ENCODE measurements around the gene KCTD14.

KCTD14 gene

DNA sequence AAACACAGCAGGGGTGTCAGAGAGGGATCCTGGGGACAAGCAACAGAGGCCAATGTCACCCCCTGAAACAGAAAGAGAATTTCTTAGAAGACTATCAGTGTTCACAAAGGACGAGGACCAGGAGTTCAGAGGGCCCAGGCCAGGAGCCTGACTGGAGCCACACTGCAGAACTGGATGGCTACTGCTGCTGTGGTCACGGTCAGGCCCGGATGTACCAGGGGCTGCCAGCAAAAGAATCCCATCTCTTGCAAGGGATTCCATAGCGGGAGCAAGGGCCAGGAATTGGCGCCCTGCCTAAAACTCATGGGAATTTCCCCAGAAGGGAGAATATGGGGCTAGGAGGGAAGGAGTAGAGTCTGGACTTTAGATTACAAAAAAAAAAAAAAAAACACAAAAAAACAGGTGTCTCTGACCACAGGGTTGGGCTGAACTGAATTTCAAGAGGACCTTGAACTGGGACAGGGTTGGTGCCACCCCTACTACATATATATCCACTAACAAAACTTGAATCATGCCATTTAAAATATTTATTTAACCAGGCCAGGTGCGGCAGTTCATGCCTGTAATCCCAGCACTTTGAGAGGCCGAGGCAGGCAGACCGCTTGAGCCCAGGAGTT is 15.7 kb upstream of the KCTD14 start:
- in situ Hi-C loops (cut with HindIII; ENCODE audit: low pct_ligation_motif_present, low sequenced_read_pairs), result no loop called here
- TF ChIP-seq, protein P1, sequence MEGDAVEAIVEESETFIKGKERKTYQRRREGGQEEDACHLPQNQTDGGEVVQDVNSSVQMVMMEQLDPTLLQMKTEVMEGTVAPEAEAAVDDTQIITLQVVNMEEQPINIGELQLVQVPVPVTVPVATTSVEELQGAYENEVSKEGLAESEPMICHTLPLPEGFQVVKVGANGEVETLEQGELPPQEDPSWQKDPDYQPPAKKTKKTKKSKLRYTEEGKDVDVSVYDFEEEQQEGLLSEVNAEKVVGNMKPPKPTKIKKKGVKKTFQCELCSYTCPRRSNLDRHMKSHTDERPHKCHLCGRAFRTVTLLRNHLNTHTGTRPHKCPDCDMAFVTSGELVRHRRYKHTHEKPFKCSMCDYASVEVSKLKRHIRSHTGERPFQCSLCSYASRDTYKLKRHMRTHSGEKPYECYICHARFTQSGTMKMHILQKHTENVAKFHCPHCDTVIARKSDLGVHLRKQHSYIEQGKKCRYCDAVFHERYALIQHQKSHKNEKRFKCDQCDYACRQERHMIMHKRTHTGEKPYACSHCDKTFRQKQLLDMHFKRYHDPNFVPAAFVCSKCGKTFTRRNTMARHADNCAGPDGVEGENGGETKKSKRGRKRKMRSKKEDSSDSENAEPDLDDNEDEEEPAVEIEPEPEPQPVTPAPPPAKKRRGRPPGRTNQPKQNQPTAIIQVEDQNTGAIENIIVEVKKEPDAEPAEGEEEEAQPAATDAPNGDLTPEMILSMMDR (IDR thresholded peaks at IDR 0.05; ENCODE audit: low read depth, low read length, missing control alignments), result no peak
- no peak overlapping the region for H3K27ac ChIP-seq
- no peaks in the 10 kb centered on the region for H3K27me3 ChIP-seq (replicated peaks)
- DNase-seq, result no peak
- no peak overlapping the region for H3K4me3 ChIP-seq (ENCODE audit: low read depth, low read length)
- no peaks in the 10 kb centered on the region for H3K36me3 ChIP-seq (replicated peaks)

DNA sequence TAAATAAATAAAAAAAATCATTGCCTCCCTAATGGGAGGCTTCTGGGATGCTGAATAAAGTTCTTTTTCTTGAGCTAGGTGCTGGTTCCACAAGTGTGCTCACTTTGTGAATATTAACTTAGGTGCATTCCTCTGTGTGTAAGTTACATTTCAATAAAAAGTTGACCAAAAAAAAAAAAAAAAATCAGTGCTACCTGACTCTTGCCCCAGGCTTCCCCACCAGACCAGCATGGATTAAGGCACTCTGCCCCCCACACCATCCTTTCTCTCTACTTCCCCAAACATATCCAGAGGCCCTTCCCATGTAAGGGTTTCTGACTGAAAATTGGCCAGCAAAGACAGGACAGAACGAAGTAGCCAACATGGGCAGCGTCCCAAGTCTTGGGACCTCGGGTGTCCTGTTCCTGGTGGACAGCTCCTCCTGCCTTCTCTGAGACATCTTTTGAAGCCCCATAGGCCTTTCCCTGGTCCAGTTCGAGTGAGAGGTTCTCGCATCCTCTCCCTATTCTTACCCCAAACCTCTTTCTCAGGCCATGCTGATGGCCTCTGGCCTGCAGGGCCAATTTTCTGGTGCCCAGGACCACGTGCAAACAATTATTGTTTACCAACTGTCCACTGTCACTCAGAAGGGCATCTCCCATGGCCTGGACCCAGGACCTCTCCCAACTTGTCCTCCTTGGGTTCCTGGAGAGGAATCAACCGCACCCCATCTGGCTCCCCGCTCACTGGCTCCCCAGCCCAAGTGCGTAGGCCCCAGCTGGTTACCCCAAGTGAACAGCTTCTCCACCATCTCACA is 14.9 kb upstream of the KCTD14 start:
- TF ChIP-seq, protein P1 (IDR thresholded peaks at IDR 0.05; ENCODE audit: low read depth, low read length, missing control alignments), result no peak
- no peaks in the 10 kb centered on the region for H3K27me3 ChIP-seq (replicated peaks)
- in situ Hi-C loops (cut with HindIII; ENCODE audit: low pct_ligation_motif_present, low sequenced_read_pairs), result no loop called here
- H3K36me3 ChIP-seq (replicated peaks), result no peaks in the 10 kb centered on the region
- no peak overlapping the region for H3K4me3 ChIP-seq (ENCODE audit: low read depth, low read length)
- H3K27ac ChIP-seq, result no peak overlapping the region
- no peak for DNase-seq

DNA sequence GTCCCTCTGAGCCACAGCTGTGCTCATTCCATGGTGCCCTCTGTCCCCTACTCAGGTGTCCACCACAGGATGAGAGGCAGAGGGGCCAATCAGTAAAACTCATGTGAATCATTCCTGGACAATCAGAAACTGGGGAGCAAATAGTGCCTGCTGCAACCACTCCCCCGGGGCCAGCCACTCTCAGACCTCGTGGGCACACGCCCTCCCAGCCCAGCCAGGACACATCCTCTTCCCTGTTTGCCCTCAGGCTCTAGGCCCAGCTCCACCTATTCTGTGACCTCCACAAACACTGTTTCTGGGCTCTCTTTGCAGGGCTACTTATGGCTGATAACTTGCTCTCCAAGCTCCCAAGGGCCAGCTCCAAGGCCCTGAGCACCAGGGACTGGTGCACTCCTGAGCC is 14.0 kb upstream of the KCTD14 start:
- H3K27ac ChIP-seq, result no peak overlapping the region
- H3K4me3 ChIP-seq (ENCODE audit: low read depth, low read length), result no peak overlapping the region
- H3K36me3 ChIP-seq (replicated peaks), result no peaks in the 10 kb centered on the region
- in situ Hi-C loops (cut with HindIII; ENCODE audit: low pct_ligation_motif_present, low sequenced_read_pairs), result no loop called here
- no peaks in the 10 kb centered on the region for H3K27me3 ChIP-seq (replicated peaks)
- TF ChIP-seq, protein P1 (IDR thresholded peaks at IDR 0.05; ENCODE audit: low read depth, low read length, missing control alignments), result no peak
- no peak for DNase-seq

DNA sequence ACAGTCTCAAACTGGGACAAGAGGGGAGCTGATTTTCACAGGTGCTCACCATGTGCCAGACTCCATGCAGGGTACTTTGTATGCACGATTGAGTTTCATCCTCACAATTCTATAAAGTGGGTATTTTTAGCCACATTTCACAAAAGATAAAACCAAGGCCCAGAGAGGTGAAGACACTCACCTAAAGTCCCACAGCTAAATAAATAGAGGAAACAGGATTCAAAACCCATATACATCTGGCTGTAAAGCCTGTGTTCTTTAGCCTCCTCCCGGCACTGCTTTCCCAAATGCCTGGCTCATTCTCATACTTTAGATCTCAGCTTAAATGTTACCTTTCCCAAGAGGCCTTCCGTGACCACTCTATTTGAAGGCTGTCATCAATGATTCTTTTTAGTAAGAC is 13.2 kb upstream of the KCTD14 start:
- no peak for DNase-seq
- H3K4me3 ChIP-seq (ENCODE audit: low read depth, low read length), result no peak overlapping the region

DNA sequence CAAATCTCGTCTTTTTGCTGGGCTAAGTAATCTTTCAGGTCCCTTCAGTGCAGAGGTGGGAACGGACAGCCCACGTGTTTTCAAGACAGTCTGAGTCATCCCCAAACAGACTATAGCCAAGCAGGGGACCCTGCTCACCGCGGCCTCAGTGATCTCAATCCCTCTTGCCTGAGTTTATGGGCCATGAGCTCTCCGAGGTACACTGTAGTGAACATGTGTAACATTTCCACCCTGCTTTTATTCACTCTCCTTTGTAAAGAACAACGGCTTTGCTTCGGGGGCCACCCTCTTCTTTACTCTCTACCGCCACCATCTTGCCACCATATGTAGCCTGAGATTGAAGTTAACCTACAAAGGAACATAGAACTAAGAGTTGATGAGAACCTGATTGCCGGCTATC is 11.5 kb upstream of the KCTD14 start:
- no peaks in the 10 kb centered on the region for H3K27me3 ChIP-seq (replicated peaks)
- no peak overlapping the region for H3K4me3 ChIP-seq (ENCODE audit: low read depth, low read length)
- DNase-seq, result no peak
- H3K36me3 ChIP-seq (replicated peaks), result no peaks in the 10 kb centered on the region
- TF ChIP-seq, protein P1 (IDR thresholded peaks at IDR 0.05; ENCODE audit: low read depth, low read length, missing control alignments), result no peak
- in situ Hi-C loops (cut with HindIII; ENCODE audit: low pct_ligation_motif_present, low sequenced_read_pairs), result no loop called here
- H3K27ac ChIP-seq, result no peak overlapping the region

More for the DNA sequence above, 13.2 kb upstream of the KCTD14 start:
- TF ChIP-seq, protein P1 (IDR thresholded peaks at IDR 0.05; ENCODE audit: low read depth, low read length, missing control alignments), result no peak
- in situ Hi-C loops (cut with HindIII; ENCODE audit: low pct_ligation_motif_present, low sequenced_read_pairs), result no loop called here
- H3K36me3 ChIP-seq (replicated peaks), result no peaks in the 10 kb centered on the region
- no peaks in the 10 kb centered on the region for H3K27me3 ChIP-seq (replicated peaks)
- H3K27ac ChIP-seq, result no peak overlapping the region

All from brain microvascular endothelial cell (primary cell).